Ovary (tissue), 3 donors: Measurements from ENCODE around the gene RPS6KB2.

Experiments
- CTCF ChIP-seq, 3 donors: fragments of 450-650 bp in 2 of 3; fragments of 200-600 bp in 1 of 3; IDR thresholded peaks; one replicate each; pipeline versions ENCODE4 v1.5.1 to v1.8.0; 2016 to 2022; ENCODE audit warnings: antibody characterized with exemption in 3 of 3, mild to moderate bottlenecking in 1 of 3
- POLR2A ChIP-seq: fragments of 450-650 bp; IDR thresholded peaks from one replicate; pipeline ENCODE4 v1.6.1; 2017; ENCODE audit warnings: antibody characterized with exemption, mild to moderate bottlenecking, moderate library complexity
- donor health status: DM: no; HTN: no; CAD: no.

GRCh38 chr11:67455054-67455453 is 26.8 kb downstream of the RPS6KB2 start, which contains the start of gene CABP4:
- TF ChIP-seq CTCF (IDR thresholded peaks at IDR 0.05) (no peak), POLR2A (no peak)
